NCI-H1436 (cell line): Measurements from ENCODE around the gene COL4A2.
"Not testable (repeated sequence)": the region's sequence is repeated elsewhere in the genome, so short reads cannot be mapped to it uniquely, and the experiment has no call there.

ENCODE experiments used
- DNase-seq: peaks from one replicate; lab custom pipeline; 2025; lab: John Stamatoyannopoulos, UW

Gene COL4A2

GRCh38 chr13:110379905-110380341 is 72.8 kb downstream of the COL4A2 start:
- DNase-seq, result no peak

- no peak for DNase-seq
Measured at GRCh38 chr13:110380359-110381028, 73.4 kb downstream of the COL4A2 start.

GRCh38 chr13:110381029-110381360 is 73.9 kb downstream of the COL4A2 start:
- no peak for DNase-seq

- no peak for DNase-seq
Measured at GRCh38 chr13:110382229-110382628, 75.1 kb downstream of the COL4A2 start.

- DNase-seq, result no peak
Measured at GRCh38 chr13:110382830-110383229, 75.7 kb downstream of the COL4A2 start.

GRCh38 chr13:110387451-110388107 is 80.5 kb downstream of the COL4A2 start:
- no peak for DNase-seq

GRCh38 chr13:110388108-110388943 is 81.2 kb downstream of the COL4A2 start:
- DNase-seq, result no peak

GRCh38 chr13:110390567-110390966 is 83.5 kb downstream of the COL4A2 start:
- DNase-seq, result no peak

GRCh38 chr13:110391273-110391672 is 84.2 kb downstream of the COL4A2 start:
- no peak for DNase-seq

- no peak for DNase-seq
Measured at GRCh38 chr13:110392510-110393240, 85.6 kb downstream of the COL4A2 start.

GRCh38 chr13:110393761-110394160 is 86.7 kb downstream of the COL4A2 start:
- DNase-seq, result no peak

GRCh38 chr13:110394371-110394841 is 87.3 kb downstream of the COL4A2 start:
- no peak for DNase-seq

GRCh38 chr13:110395616-110396015 is 88.5 kb downstream of the COL4A2 start:
- not testable (repeated sequence) for DNase-seq

- DNase-seq, result no peak
Measured at GRCh38 chr13:110396476-110396875, 89.4 kb downstream of the COL4A2 start.

GRCh38 chr13:110396913-110397381 is 89.9 kb downstream of the COL4A2 start:
- no peak for DNase-seq

- DNase-seq, result no peak
Measured at GRCh38 chr13:110397436-110398115, 90.5 kb downstream of the COL4A2 start.

GRCh38 chr13:110398564-110399507 is 91.8 kb downstream of the COL4A2 start:
- DNase-seq, result no peak

- DNase-seq, result no peak
Measured at GRCh38 chr13:110399801-110400200, 92.7 kb downstream of the COL4A2 start.

GRCh38 chr13:110400786-110401533 is 93.9 kb downstream of the COL4A2 start:
- DNase-seq, result no peak
